ENCODE results near the gene SUPT6H.

Gene SUPT6H

DNA sequence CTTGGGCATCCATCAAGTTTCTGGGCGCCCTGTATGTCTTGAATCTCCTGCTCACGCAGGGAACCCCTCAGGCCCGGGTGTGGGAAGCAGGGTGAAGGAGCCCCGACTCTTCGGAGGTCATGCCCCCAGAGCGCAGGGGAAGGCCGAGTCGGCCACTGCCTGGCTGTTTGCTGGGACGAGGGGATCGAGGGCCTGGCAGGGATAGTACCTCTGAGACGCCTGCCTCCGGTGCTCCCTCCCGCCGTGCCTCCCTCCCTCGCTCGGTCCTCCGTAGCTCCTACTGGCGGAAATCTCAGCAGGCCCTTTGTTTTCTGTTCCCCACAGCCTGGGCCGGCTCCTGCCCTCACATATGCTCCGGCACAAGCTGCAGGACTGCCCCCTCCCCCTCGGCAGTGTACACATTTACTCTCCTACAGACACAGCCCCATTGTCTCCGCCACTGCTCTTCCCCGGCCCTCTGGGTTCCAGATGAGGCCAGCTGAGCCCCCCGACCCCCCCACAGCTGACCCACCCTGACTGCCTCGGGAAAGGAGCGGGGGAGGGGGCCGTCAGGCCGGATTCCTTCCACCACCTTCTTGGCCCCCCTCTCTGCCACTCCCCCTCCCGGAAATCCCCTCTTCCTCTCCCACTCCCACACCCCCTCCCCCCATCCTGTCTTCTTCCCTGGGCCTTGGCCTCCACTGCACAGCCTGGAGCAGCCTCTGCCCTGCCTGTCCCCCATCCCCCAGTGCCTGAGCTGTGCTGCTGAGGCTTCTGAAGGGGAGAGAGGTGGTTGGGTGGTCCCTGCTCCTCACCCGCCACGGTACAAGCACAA is 83.2 kb downstream of the SUPT6H start:
- H3K4me1 ChIP-seq (ENCODE audit: insufficient read depth, low read length) = peaks cover 14% of the 10 kb centered on the region
- no peaks in the 10 kb centered on the region for H3K9me3 ChIP-seq (ENCODE audit: insufficient read depth, low read depth, low read length)
- H3K4me3 ChIP-seq (ENCODE audit: low read length) = peak overlapping the region; percentile 87
- H3K9ac ChIP-seq (ENCODE audit: low read depth, low read length) = peak overlapping the region; percentile 96
- H3K27ac ChIP-seq (ENCODE audit: low read length) = peak overlapping the region; percentile 67
- H3K36me3 ChIP-seq (ENCODE audit: insufficient read depth, low read depth, low read length) = peaks cover 54% of the 10 kb centered on the region
- H3K27me3 ChIP-seq (ENCODE audit: insufficient read depth, low read length) = no peaks in the 10 kb centered on the region

DNA sequence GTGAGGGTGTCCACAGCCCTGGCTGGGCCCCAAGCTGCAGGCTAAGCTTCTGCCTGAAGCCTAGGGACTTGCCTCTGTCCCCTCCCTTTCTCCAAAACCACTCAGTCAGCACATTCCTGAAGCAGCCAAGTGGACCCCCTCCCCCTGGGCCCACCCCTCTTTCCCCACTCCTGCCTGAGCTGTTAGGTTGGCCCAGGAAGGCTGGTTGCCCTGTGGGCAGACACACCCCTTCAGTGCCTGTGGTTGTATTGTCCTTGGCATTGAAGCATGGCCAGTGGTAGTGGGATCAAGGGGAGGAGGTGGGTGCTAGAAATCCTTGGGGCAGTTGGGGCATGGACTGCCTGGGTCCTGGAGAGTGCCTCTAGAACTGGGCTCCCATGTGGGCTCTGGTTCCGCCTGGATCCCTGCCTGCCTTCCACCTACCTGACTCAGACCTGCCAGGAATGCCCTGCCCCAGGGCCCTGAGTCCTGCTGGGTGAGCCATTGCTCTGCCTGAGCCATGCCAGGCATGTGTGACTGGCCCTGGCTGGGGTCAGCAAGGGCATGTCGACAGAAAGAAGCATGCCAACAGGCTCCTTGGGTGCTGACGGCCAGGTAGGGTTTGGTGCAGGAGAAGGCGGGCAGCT is 83.9 kb downstream of the SUPT6H start:
- peak overlapping the region; percentile 87 for H3K4me3 ChIP-seq (ENCODE audit: low read length)
- peaks cover 58% of the 10 kb centered on the region for H3K36me3 ChIP-seq (ENCODE audit: insufficient read depth, low read depth, low read length)
- peak overlapping the region; percentile 96 for H3K9ac ChIP-seq (ENCODE audit: low read depth, low read length)
- peak overlapping the region; percentile 67 for H3K27ac ChIP-seq (ENCODE audit: low read length)
- H3K27me3 ChIP-seq (ENCODE audit: insufficient read depth, low read length) = no peaks in the 10 kb centered on the region
- H3K9me3 ChIP-seq (ENCODE audit: insufficient read depth, low read depth, low read length) = no peaks in the 10 kb centered on the region
- H3K4me1 ChIP-seq (ENCODE audit: insufficient read depth, low read length) = peaks cover 14% of the 10 kb centered on the region

DNA sequence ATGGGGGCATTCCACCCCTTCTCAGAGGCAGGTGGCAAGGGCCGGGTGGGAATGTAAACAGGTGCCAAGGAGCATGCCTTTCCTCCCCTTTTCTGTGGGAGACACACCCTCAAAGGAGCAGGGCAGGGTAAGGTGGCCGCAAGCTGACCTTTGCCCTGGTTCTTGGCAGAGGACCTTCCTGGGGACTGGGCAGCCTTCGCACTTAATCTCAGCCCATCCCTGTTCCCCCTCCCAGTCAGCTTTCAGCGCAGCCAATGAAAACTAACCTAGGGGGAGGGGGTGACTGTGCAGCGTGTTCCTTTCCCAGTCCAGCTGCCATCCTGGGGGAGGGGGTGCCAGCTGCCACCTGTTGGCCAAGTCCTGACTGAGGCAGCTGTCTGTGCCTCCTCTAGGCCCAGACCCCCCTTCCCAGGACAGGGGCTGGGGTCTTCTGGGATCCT is 84.6 kb downstream of the SUPT6H start:
- Histone ChIP-seq H3K4me1 (ENCODE audit: insufficient read depth, low read length) (peaks cover 14% of the 10 kb centered on the region), H3K4me3 (ENCODE audit: low read length) (peak overlapping the region; percentile 87), H3K9me3 (ENCODE audit: insufficient read depth, low read depth, low read length) (no peaks in the 10 kb centered on the region), H3K9ac (ENCODE audit: low read depth, low read length) (peak overlapping the region; percentile 96; the same call in 1 of the 2 replicates), H3K36me3 (ENCODE audit: insufficient read depth, low read depth, low read length) (peaks cover 64% of the 10 kb centered on the region), H3K27me3 (ENCODE audit: insufficient read depth, low read length) (no peaks in the 10 kb centered on the region), H3K27ac (ENCODE audit: low read length) (peak overlapping the region; percentile 67)

DNA sequence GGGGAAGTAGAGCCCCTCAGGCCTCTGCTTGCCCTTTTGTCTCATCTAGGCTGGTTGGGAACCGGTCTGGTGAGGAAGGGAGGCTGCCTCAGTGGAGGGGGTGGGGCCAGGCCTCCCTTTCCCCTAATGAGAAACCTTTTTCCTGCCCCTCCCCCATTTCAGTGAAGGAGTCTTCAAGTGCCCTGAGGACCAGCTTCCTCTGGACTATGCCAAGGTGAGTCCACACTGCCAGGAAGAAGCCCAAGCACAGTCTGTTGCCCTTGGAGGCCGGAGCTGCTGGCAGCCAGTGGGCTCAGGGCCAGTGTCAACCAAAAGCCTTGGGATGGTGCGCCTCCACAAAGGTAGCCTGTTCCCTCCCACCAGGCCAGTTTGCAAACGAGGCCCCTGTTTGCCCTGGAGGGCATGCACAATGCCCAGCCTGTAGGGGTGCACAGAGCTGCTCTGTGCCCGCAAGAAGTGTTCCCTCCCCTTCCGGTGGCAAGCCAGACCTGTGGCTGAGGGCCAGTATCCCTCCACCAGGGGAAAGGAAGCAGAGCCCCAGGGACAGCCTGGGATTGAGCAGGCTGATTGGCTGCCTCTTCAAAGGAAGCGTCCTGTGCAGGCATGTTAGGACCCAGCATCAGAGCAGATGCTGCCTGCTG is 85.2 kb downstream of the SUPT6H start:
- Histone ChIP-seq H3K36me3 (ENCODE audit: insufficient read depth, low read depth, low read length) (peaks cover 67% of the 10 kb centered on the region), H3K27ac (ENCODE audit: low read length) (peak overlapping the region; percentile 67), H3K9ac (ENCODE audit: low read depth, low read length) (peak overlapping the region; percentile 96), H3K27me3 (ENCODE audit: insufficient read depth, low read length) (no peaks in the 10 kb centered on the region), H3K4me3 (ENCODE audit: low read length) (peak overlapping the region; percentile 87; the same call in 1 of the 2 replicates), H3K9me3 (ENCODE audit: insufficient read depth, low read depth, low read length) (no peaks in the 10 kb centered on the region), H3K4me1 (ENCODE audit: insufficient read depth, low read length) (peaks cover 14% of the 10 kb centered on the region)

DNA sequence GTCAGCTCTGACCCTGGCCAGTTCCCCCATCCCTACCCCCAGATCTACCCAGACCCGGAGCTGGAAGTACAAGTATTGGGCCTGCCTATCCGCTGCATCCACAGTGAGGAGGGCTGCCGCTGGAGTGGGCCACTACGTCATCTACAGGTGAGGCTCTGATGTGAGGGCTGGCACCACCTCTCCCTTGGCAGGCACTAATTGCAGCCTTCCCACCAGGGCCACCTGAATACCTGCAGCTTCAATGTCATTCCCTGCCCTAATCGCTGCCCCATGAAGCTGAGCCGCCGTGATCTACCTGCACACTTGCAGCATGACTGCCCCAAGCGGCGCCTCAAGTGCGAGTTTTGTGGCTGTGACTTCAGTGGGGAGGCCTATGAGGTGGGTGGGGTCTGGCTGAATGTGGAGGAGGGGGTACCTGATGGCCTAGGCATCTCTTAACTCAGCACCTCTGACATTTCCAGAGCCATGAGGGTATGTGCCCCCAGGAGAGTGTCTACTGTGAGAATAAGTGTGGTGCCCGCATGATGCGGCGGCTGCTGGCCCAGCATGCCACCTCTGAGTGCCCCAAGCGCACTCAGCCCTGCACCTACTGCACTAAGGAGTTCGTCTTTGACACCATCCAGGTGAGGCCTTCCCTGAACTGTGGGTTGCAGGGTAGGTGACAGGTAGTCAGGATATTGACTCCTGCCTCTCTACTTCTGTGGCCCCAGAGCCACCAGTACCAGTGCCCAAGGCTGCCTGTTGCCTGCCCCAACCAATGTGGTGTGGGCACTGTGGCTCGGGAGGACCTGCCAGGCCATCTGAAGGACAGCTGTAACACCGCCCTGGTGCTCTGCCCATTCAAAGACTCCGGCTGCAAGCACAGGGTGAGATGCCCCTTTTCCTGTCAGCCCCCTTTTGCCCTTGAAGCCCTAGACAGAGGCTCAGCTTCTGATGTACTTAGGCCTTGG is 86.1 kb downstream of the SUPT6H start:
- Histone ChIP-seq H3K4me1 (ENCODE audit: insufficient read depth, low read length) (peaks cover 14% of the 10 kb centered on the region), H3K36me3 (ENCODE audit: insufficient read depth, low read depth, low read length) (peaks cover 67% of the 10 kb centered on the region), H3K9ac (ENCODE audit: low read depth, low read length) (no peak overlapping the region), H3K27me3 (ENCODE audit: insufficient read depth, low read length) (no peaks in the 10 kb centered on the region), H3K27ac (ENCODE audit: low read length) (no peak overlapping the region), H3K4me3 (ENCODE audit: low read length) (no peak overlapping the region), H3K9me3 (ENCODE audit: insufficient read depth, low read depth, low read length) (no peaks in the 10 kb centered on the region)

DNA sequence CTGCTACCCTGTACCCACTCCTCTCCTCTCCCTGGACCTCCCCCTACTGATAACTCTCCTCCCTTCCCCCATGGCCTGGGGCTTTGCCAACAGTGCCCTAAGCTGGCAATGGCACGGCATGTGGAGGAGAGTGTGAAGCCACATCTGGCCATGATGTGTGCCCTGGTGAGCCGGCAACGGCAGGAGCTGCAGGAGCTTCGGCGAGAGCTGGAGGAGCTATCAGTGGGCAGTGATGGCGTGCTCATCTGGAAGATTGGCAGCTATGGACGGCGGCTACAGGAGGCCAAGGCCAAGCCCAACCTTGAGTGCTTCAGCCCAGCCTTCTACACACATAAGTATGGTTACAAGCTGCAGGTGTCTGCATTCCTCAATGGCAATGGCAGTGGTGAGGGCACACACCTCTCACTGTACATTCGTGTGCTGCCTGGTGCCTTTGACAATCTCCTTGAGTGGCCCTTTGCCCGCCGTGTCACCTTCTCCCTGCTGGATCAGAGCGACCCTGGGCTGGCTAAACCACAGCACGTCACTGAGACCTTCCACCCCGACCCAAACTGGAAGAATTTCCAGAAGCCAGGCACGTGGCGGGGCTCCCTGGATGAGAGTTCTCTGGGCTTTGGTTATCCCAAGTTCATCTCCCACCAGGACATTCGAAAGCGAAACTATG is 87.0 kb downstream of the SUPT6H start:
- no peak overlapping the region for H3K27ac ChIP-seq (ENCODE audit: low read length)
- H3K27me3 ChIP-seq (ENCODE audit: insufficient read depth, low read length) = no peaks in the 10 kb centered on the region
- peaks cover 14% of the 10 kb centered on the region for H3K4me1 ChIP-seq (ENCODE audit: insufficient read depth, low read length)
- H3K4me3 ChIP-seq (ENCODE audit: low read length) = no peak overlapping the region
- H3K36me3 ChIP-seq (ENCODE audit: insufficient read depth, low read depth, low read length) = peaks cover 67% of the 10 kb centered on the region
- no peaks in the 10 kb centered on the region for H3K9me3 ChIP-seq (ENCODE audit: insufficient read depth, low read depth, low read length)
- H3K9ac ChIP-seq (ENCODE audit: low read depth, low read length) = no peak overlapping the region

DNA sequence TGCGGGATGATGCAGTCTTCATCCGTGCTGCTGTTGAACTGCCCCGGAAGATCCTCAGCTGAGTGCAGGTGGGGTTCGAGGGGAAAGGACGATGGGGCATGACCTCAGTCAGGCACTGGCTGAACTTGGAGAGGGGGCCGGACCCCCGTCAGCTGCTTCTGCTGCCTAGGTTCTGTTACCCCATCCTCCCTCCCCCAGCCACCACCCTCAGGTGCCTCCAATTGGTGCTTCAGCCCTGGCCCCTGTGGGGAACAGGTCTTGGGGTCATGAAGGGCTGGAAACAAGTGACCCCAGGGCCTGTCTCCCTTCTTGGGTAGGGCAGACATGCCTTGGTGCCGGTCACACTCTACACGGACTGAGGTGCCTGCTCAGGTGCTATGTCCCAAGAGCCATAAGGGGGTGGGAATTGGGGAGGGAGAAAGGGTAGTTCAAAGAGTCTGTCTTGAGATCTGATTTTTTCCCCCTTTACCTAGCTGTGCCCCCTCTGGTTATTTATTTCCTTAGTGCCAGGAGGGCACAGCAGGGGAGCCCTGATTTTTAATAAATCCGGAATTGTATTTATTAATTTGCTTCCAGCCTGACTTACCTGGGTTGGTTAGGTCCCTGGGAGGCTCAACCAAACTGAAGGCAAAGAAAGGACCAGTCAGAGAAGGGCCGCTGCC is 87.6 kb downstream of the SUPT6H start:
- Histone ChIP-seq H3K9ac (ENCODE audit: low read depth, low read length) (no peak overlapping the region), H3K27ac (ENCODE audit: low read length) (no peak overlapping the region), H3K4me3 (ENCODE audit: low read length) (no peak overlapping the region), H3K9me3 (ENCODE audit: insufficient read depth, low read depth, low read length) (no peaks in the 10 kb centered on the region), H3K27me3 (ENCODE audit: insufficient read depth, low read length) (no peaks in the 10 kb centered on the region), H3K36me3 (ENCODE audit: insufficient read depth, low read depth, low read length) (peaks cover 66% of the 10 kb centered on the region), H3K4me1 (ENCODE audit: insufficient read depth, low read length) (peaks cover 14% of the 10 kb centered on the region)

DNA sequence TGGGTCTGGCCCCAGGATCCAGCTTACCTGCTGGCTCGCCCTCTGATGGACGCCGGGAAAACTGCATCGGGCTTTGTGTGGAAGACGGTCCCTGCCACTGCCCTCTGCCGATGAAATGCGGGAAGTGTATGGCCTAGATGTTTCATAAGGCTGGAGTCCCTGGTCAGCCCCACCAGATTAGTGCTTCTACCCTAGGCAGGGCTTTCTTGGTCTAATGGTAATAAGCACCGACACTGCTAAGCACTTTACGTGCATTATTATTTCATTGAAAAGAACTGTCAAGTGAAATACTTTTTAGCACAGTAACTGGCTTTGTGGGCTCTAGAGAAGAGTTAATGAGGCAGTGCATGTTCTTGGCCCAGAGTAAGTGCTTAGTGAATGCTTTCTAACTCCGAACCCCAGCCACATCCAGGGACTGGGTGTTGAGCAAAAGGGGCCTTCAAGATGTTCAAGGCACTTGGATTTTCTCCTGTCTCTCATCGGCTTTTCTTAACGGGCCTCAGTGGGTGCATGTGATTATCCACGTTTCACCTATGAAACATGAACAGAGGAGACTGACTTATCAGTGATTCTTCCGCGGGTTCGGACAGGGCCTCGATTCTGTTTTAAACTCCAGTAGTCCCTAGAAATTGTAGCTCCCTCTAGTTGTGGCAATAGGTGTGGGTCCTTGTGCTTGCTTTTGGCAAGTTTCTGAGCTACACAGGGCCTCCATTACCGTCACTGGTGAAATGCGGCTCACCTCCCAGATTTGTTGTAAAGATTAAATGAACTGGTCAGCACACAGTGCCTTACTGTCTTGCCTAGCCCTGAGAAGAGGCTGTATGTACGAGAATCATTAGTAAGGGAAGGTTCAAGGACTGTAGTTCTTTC is 88.4 kb downstream of the SUPT6H start:
- Histone ChIP-seq H3K9me3 (ENCODE audit: insufficient read depth, low read depth, low read length) (no peaks in the 10 kb centered on the region), H3K4me3 (ENCODE audit: low read length) (no peak overlapping the region), H3K27ac (ENCODE audit: low read length) (no peak overlapping the region), H3K9ac (ENCODE audit: low read depth, low read length) (peak overlapping the region; percentile 7; the same call in 1 of the 2 replicates), H3K4me1 (ENCODE audit: insufficient read depth, low read length) (peaks cover 14% of the 10 kb centered on the region), H3K36me3 (ENCODE audit: insufficient read depth, low read depth, low read length) (peaks cover 62% of the 10 kb centered on the region), H3K27me3 (ENCODE audit: insufficient read depth, low read length) (no peaks in the 10 kb centered on the region)

DNA sequence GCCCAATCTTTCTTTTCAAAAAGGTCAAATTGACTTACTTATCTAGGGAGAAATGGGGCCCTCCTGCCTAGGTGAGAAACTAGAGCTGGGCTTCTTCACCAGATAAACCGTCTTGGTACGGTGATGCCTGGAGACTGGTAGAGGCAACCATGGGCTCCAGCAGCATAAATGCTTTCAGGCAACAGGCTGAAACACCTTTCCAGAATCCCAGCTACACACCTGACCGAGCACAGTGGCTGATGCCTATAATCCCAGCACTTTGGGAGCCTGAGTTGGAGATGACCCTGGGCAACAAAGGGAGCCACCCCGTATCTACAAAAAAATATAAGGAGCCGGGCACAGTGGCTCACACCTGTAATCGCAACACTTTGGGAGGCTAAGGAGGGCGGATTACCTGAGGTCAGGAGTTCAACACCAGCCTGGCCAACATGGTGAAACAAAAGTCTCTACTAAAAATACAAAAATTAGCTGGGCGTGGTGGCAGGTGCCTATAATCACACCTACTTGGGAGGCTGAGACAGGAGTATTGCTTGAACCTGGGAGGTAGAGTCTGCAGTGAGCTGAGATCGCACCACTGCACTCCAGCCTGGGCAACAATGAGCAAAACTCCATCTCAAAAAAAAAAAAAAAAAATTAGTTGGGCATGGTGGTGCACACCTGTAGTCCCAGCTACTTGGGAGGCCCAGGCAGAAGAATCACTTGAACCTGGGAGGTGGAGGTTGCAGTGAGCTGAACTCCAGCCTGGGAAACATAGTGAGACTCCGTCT is 89.8 kb downstream of the SUPT6H start:
- Histone ChIP-seq H3K27ac (ENCODE audit: low read length) (no peak overlapping the region), H3K4me1 (ENCODE audit: insufficient read depth, low read length) (peaks cover 3% of the 10 kb centered on the region; the same call in 1 of the 2 replicates), H3K4me3 (ENCODE audit: low read length) (no peak overlapping the region), H3K36me3 (ENCODE audit: insufficient read depth, low read depth, low read length) (peaks cover 50% of the 10 kb centered on the region), H3K9ac (ENCODE audit: low read depth, low read length) (no peak overlapping the region), H3K9me3 (ENCODE audit: insufficient read depth, low read depth, low read length) (no peaks in the 10 kb centered on the region), H3K27me3 (ENCODE audit: insufficient read depth, low read length) (no peaks in the 10 kb centered on the region)
